HG02885 (cell line): ENCODE results near the gene TPP1.

Source experiments
- ATAC-seq: cut with Tn5 transposase; IDR thresholded peaks from one replicate; pipeline ENCODE4 v1.9.1; 2021; ENCODE audit warnings: mild to moderate bottlenecking; ENCODE audit not compliant: unreplicated experiment, poor library complexity

Gene TPP1

GRCh38 chr11:6614446-6614845 lies 4.8 kb downstream of the TPP1 start:
- ATAC-seq: no peak

GRCh38 chr11:6613496-6613895 lies 5.7 kb downstream of the TPP1 start:
- ATAC-seq: no peak

GRCh38 chr11:6612213-6613041 lies 6.8 kb downstream of the TPP1 start, which contains the start of gene TAF10:
TSS of gene TAF10 (minus strand) at chr11:6612216. CDS start at chr11:6612189, 27 bp downstream.
- peak; percentile 92 for ATAC-seq

- peak; percentile 17 for ATAC-seq
These were observed 7.3 kb downstream of the TPP1 start for GRCh38 chr11:6611963-6612212.

- no peak for ATAC-seq
These were observed 7.9 kb downstream of the TPP1 start for GRCh38 chr11:6611092-6611962.

GRCh38 chr11:6610591-6610990 lies 8.6 kb downstream of the TPP1 start:
- ATAC-seq: no peak

- ATAC-seq: no peak
These were observed 9.7 kb downstream of the TPP1 start for GRCh38 chr11:6609502-6610015.

- ATAC-seq: no peak
These were observed 10.3 kb downstream of the TPP1 start for GRCh38 chr11:6608726-6609501.

GRCh38 chr11:6608011-6608410 lies 11.2 kb downstream of the TPP1 start:
- no peak for ATAC-seq

GRCh38 chr11:6607190-6607795 lies 11.9 kb downstream of the TPP1 start:
- ATAC-seq: no peak

GRCh38 chr11:6606471-6607189 lies 12.6 kb downstream of the TPP1 start:
- ATAC-seq: peak; percentile 46

GRCh38 chr11:6604790-6605189 lies 14.4 kb downstream of the TPP1 start:
- no peak for ATAC-seq

- ATAC-seq: peak; percentile 46
These were observed 15.1 kb downstream of the TPP1 start for GRCh38 chr11:6604081-6604626.

GRCh38 chr11:6603287-6604080 lies 15.7 kb downstream of the TPP1 start, which contains the start of the genes ILK and RRP8:
TSS of gene ILK (plus strand) at chr11:6603774. CDS start at chr11:6604272, 498 bp downstream.
TSS of gene RRP8 (minus strand) at chr11:6603616. CDS start at chr11:6603502, 114 bp downstream.
- ATAC-seq: peak; percentile 82

- no peak for ATAC-seq
These were observed 16.9 kb downstream of the TPP1 start for GRCh38 chr11:6602096-6602940.

GRCh38 chr11:6601041-6601461 lies 18.2 kb downstream of the TPP1 start:
- ATAC-seq: no peak

- no peak for ATAC-seq
These were observed 19.3 kb downstream of the TPP1 start for GRCh38 chr11:6599881-6600390.
